SK-N-SH treated with all-trans-retinoic acid at 6 μM for 48 hours (cell line): Measurements from ENCODE around the gene TCL1A.

Experiments
- ATAC-seq: fragments of 200-7000 bp; cut with Tn5 transposase; 3 replicates; pipeline ENCODE4 v1.9.1; 2020; ENCODE audit warnings: mild to moderate bottlenecking, moderate library complexity
- ARNTL ChIP-seq: fragments of 450-650 bp; formaldehyde crosslinking; IDR thresholded peaks from 2 replicates; pipeline ENCODE4 v1.5.0; 2020; ENCODE audit warnings: low read depth, mild to moderate bottlenecking, moderate library complexity, borderline replicate concordance
- BACH2 ChIP-seq: fragments of 250-450 bp; sonication (Bioruptor Pico); IDR thresholded peaks from 2 replicates; pipeline ENCODE4 v1.9.0; 2021; ENCODE audit warnings: mild to moderate bottlenecking, borderline replicate concordance
- CSDC2 ChIP-seq: fragments of 250-450 bp; sonication (Bioruptor Pico); IDR thresholded peaks from 2 replicates; pipeline ENCODE4 v1.5.0; 2020; ENCODE audit warnings: mild to moderate bottlenecking, moderate library complexity
- ESRRG ChIP-seq: fragments of 250-450 bp; sonication (Bioruptor Pico); IDR thresholded peaks from 2 replicates; pipeline ENCODE4 v1.6.1; 2021; ENCODE audit warnings: mild to moderate bottlenecking
- GLIS3 ChIP-seq: fragments of 250-450 bp; sonication (Bioruptor Pico); IDR thresholded peaks from 2 replicates; pipeline ENCODE4 v1.5.0; 2020; ENCODE audit warnings: mild to moderate bottlenecking, moderate library complexity
- ISL1 ChIP-seq: fragments of 250-450 bp; sonication (Bioruptor Pico); IDR thresholded peaks from 2 replicates; pipeline ENCODE4 v2.1.2; 2022; ENCODE audit warnings: mild to moderate bottlenecking, moderate library complexity
- OSR1 ChIP-seq: fragments of 250-450 bp; sonication (Bioruptor Pico); IDR thresholded peaks from 2 replicates; pipeline ENCODE4 v1.8.0; 2022; ENCODE audit warnings: moderate library complexity, mild to moderate bottlenecking, inconsistent platforms
- PPARA ChIP-seq: fragments of 250-450 bp; sonication (Bioruptor Pico); IDR thresholded peaks from 2 replicates; pipeline ENCODE4 v1.5.0; 2020; ENCODE audit warnings: mild to moderate bottlenecking, borderline replicate concordance
- RARB ChIP-seq: fragments of 250-450 bp; sonication (Bioruptor Pico); IDR thresholded peaks from 2 replicates; pipeline ENCODE4 v1.8.0; 2021; ENCODE audit warnings: mild to moderate bottlenecking, moderate library complexity
- SNAI2 ChIP-seq: fragments of 250-450 bp; sonication (Bioruptor Pico); IDR thresholded peaks from 2 replicates; pipeline ENCODE4 v1.5.0; 2020; ENCODE audit warnings: mild to moderate bottlenecking, moderate library complexity
- TCF4 ChIP-seq: fragments of 250-450 bp; sonication (Bioruptor Pico); IDR thresholded peaks from 2 replicates; pipeline ENCODE4 v1.8.0; 2021; ENCODE audit warnings: mild to moderate bottlenecking, moderate library complexity, borderline replicate concordance
- TOX ChIP-seq: fragments of 250-450 bp; sonication (Bioruptor Pico); IDR thresholded peaks from 2 replicates; pipeline ENCODE4 v1.8.0; 2021; ENCODE audit warnings: mild to moderate bottlenecking, moderate library complexity, borderline replicate concordance
- ZC3H10 ChIP-seq: fragments of 250-450 bp; sonication (Bioruptor Pico); IDR thresholded peaks from 2 replicates; pipeline ENCODE4 v1.5.1; 2021; ENCODE audit warnings: mild to moderate bottlenecking, moderate library complexity
- ZFP3 ChIP-seq: fragments of 250-450 bp; sonication (Bioruptor Pico); IDR thresholded peaks from 2 replicates; pipeline ENCODE4 v1.5.0; 2020; ENCODE audit warnings: mild to moderate bottlenecking, moderate library complexity
- ZFP30 ChIP-seq: fragments of 450-650 bp; formaldehyde crosslinking; IDR thresholded peaks from 2 replicates; pipeline ENCODE4 v1.5.0; 2022; ENCODE audit warnings: mild to moderate bottlenecking, moderate library complexity
- ZNF565 ChIP-seq: fragments of 450-650 bp; formaldehyde crosslinking; conservative IDR thresholded peaks from 2 replicates; pipeline ENCODE4 v1.5.0; 2020; ENCODE audit warnings: low read depth, mild to moderate bottlenecking, moderate library complexity
- ZNF70 ChIP-seq: fragments of 450-650 bp; formaldehyde crosslinking; IDR thresholded peaks from 2 replicates; pipeline ENCODE4 v1.5.0; 2020; ENCODE audit warnings: mild to moderate bottlenecking, moderate library complexity
- ZNF8 ChIP-seq: fragments of 450-650 bp; formaldehyde crosslinking; IDR thresholded peaks from 2 replicates; pipeline ENCODE4 v1.5.0; 2020; ENCODE audit warnings: mild to moderate bottlenecking, moderate library complexity
- TF ChIP-seq, protein P1 (sequence below): fragments of 250-450 bp; sonication (Bioruptor Pico); IDR thresholded peaks from 2 replicates; pipeline ENCODE4 v1.8.0; 2020; ENCODE audit warnings: mild to moderate bottlenecking, moderate library complexity, borderline replicate concordance
- TF ChIP-seq, protein P2 (sequence below): fragments of 250-450 bp; sonication (Bioruptor Pico); IDR thresholded peaks from 2 replicates; pipeline ENCODE4 v1.5.1; 2020; ENCODE audit warnings: low read depth, mild to moderate bottlenecking, moderate library complexity
- TF ChIP-seq, protein P3 (sequence below): fragments of 250-450 bp; sonication (Bioruptor Pico); IDR thresholded peaks from 2 replicates; pipeline ENCODE4 v1.5.0; 2020; ENCODE audit warnings: mild to moderate bottlenecking, moderate library complexity
- TF ChIP-seq, protein P4 (sequence below): fragments of 250-450 bp; sonication (Bioruptor Pico); IDR thresholded peaks from 2 replicates; pipeline ENCODE4 v1.8.0; 2021; ENCODE audit warnings: low read depth, mild to moderate bottlenecking, moderate library complexity, borderline replicate concordance

The TCL1A gene

DNA sequence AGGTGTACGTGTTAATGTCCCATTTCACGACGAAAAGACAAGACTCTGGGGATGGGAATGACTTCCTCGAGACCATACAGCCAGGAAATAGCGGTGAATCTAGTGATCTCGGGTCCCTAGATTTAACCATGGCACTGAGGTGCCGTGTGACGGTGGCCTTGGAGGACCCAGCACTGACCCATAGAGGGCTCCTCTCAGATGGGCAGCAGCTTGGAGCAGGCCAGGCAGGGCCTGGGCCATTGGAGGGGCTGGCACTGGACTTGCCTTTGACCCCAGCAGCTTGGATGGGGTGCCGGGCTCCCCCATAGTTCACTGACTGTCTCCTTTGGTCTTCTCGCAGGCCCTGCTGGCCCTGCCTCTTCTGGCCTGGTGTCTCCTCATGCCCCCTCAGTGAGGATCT is 22.3 kb downstream of the TCL1A start:
- no peak for TF ChIP-seq ZNF8 (CRISPR knock-in tag)
- TF ChIP-seq PPARA (CRISPR knock-in tag) = no peak
- no peak for TF ChIP-seq ZNF70 (CRISPR knock-in tag)
- no peak for TF ChIP-seq BACH2 (CRISPR knock-in tag)
- TF ChIP-seq, protein P1, sequence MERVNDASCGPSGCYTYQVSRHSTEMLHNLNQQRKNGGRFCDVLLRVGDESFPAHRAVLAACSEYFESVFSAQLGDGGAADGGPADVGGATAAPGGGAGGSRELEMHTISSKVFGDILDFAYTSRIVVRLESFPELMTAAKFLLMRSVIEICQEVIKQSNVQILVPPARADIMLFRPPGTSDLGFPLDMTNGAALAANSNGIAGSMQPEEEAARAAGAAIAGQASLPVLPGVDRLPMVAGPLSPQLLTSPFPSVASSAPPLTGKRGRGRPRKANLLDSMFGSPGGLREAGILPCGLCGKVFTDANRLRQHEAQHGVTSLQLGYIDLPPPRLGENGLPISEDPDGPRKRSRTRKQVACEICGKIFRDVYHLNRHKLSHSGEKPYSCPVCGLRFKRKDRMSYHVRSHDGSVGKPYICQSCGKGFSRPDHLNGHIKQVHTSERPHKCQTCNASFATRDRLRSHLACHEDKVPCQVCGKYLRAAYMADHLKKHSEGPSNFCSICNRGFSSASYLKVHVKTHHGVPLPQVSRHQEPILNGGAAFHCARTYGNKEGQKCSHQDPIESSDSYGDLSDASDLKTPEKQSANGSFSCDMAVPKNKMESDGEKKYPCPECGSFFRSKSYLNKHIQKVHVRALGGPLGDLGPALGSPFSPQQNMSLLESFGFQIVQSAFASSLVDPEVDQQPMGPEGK (CRISPR knock-in tag) = no peak
- no peak for TF ChIP-seq ZFP30
- no peak for TF ChIP-seq TOX (CRISPR knock-in tag)
- TF ChIP-seq, protein P2, sequence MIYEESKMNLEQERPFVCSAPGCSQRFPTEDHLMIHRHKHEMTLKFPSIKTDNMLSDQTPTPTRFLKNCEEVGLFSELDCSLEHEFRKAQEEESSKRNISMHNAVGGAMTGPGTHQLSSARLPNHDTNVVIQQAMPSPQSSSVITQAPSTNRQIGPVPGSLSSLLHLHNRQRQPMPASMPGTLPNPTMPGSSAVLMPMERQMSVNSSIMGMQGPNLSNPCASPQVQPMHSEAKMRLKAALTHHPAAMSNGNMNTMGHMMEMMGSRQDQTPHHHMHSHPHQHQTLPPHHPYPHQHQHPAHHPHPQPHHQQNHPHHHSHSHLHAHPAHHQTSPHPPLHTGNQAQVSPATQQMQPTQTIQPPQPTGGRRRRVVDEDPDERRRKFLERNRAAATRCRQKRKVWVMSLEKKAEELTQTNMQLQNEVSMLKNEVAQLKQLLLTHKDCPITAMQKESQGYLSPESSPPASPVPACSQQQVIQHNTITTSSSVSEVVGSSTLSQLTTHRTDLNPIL (CRISPR knock-in tag) = no peak
- TF ChIP-seq RARB = no peak
- TF ChIP-seq, protein P3, sequence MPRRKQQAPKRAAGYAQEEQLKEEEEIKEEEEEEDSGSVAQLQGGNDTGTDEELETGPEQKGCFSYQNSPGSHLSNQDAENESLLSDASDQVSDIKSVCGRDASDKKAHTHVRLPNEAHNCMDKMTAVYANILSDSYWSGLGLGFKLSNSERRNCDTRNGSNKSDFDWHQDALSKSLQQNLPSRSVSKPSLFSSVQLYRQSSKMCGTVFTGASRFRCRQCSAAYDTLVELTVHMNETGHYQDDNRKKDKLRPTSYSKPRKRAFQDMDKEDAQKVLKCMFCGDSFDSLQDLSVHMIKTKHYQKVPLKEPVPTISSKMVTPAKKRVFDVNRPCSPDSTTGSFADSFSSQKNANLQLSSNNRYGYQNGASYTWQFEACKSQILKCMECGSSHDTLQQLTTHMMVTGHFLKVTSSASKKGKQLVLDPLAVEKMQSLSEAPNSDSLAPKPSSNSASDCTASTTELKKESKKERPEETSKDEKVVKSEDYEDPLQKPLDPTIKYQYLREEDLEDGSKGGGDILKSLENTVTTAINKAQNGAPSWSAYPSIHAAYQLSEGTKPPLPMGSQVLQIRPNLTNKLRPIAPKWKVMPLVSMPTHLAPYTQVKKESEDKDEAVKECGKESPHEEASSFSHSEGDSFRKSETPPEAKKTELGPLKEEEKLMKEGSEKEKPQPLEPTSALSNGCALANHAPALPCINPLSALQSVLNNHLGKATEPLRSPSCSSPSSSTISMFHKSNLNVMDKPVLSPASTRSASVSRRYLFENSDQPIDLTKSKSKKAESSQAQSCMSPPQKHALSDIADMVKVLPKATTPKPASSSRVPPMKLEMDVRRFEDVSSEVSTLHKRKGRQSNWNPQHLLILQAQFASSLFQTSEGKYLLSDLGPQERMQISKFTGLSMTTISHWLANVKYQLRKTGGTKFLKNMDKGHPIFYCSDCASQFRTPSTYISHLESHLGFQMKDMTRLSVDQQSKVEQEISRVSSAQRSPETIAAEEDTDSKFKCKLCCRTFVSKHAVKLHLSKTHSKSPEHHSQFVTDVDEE (CRISPR knock-in tag) = no peak
- no peak for TF ChIP-seq OSR1 (CRISPR knock-in tag)
- TF ChIP-seq ZNF565 (CRISPR knock-in tag) = no peak
- TF ChIP-seq CSDC2 = no peak
- TF ChIP-seq ESRRG (CRISPR knock-in tag) = no peak
- TF ChIP-seq, protein P4, sequence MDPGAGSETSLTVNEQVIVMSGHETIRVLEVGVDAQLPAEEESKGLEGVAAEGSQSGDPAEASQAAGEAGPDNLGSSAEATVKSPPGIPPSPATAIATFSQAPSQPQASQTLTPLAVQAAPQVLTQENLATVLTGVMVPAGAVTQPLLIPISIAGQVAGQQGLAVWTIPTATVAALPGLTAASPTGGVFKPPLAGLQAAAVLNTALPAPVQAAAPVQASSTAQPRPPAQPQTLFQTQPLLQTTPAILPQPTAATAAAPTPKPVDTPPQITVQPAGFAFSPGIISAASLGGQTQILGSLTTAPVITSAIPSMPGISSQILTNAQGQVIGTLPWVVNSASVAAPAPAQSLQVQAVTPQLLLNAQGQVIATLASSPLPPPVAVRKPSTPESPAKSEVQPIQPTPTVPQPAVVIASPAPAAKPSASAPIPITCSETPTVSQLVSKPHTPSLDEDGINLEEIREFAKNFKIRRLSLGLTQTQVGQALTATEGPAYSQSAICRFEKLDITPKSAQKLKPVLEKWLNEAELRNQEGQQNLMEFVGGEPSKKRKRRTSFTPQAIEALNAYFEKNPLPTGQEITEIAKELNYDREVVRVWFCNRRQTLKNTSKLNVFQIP (CRISPR knock-in tag) = no peak
- no peak for TF ChIP-seq TCF4 (CRISPR knock-in tag)
- no peak for TF ChIP-seq GLIS3 (CRISPR knock-in tag)
- TF ChIP-seq SNAI2 = no peak
- no peak for TF ChIP-seq ISL1 (CRISPR knock-in tag)
- no peak for TF ChIP-seq ARNTL (CRISPR knock-in tag)
- no peak for ATAC-seq

DNA sequence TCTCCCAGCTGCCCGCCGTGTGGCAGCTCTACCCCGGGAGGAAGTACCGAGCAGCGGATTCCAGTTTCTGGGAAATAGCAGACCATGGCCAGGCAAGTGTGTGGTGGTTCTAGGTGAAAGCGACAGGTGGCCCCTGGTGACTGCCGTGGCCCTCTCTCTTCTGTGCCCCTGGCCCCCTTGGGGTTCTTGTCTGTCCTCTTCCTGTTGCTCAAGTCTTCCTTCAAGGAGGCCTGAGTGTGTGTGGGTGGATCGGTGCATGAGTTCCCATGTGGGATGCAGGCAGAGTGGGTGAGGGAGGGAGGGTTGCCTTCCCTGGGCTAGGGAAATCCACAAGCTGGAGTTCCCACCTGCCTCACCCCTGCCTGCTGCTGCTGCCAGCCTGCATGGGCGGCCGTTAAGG is 23.1 kb downstream of the TCL1A start:
- ATAC-seq = no peak
- no peak for TF ChIP-seq RARB
- TF ChIP-seq, protein P4 (CRISPR knock-in tag) = no peak
- no peak for TF ChIP-seq ZC3H10
- TF ChIP-seq OSR1 (CRISPR knock-in tag) = no peak
- TF ChIP-seq, protein P2 (CRISPR knock-in tag) = no peak
- no peak for TF ChIP-seq ESRRG (CRISPR knock-in tag)
- TF ChIP-seq GLIS3 (CRISPR knock-in tag) = no peak
- no peak for TF ChIP-seq TOX (CRISPR knock-in tag)
- no peak for TF ChIP-seq PPARA (CRISPR knock-in tag)
- TF ChIP-seq, protein P1 (CRISPR knock-in tag) = no peak
- no peak for TF ChIP-seq ZNF8 (CRISPR knock-in tag)
- TF ChIP-seq ZFP3 = no peak
- TF ChIP-seq BACH2 (CRISPR knock-in tag) = no peak
- no peak for TF ChIP-seq ZNF70 (CRISPR knock-in tag)
- TF ChIP-seq ISL1 (CRISPR knock-in tag) = no peak
- no peak for TF ChIP-seq TCF4 (CRISPR knock-in tag)
- TF ChIP-seq ZNF565 (CRISPR knock-in tag) = no peak
